Measurements from ENCODE around the gene EIF2D.

The EIF2D gene

DNA sequence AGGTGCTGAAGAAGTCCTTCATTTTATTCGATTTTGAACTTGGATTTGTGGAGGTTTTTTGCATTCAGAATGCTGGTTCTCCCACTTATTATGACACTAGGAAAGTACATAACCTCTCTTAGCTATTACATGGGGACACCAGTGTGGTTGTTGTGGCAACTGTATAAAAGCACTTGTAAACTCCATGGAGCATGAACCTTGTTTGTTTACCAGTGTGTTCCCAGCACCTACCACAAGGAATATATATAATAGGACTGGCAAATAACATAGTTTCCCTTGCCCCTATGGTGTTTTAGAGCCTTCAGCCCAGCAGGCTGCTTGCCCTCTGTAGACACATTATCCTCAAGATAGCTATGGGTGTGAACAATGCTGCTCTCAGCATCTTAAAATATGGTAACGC lies 61.8 kb downstream of the EIF2D start:
- DNase-seq (ENCODE audit: low read depth, low spot score) = no peak

DNA sequence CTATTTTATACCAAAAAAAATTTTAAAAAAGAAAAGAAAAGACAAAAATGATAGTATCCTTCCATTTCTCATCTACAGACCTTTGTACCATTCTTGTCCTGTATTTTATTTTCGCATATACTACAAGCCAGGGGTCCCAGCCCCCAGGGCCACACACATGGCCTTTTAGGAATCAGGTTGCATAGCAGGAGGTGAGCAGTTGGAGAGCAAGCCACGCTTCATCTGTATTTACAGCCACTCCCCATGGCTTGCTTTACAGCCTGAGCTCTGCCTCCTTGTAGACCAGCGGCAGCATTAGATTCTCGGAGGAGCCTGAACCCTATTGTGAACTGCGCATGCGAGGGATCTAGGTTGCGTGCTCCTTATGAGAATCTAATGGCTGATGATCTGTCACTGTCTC lies 65.2 kb downstream of the EIF2D start:
- DNase-seq (ENCODE audit: low read depth, low spot score) = no peak

DNA sequence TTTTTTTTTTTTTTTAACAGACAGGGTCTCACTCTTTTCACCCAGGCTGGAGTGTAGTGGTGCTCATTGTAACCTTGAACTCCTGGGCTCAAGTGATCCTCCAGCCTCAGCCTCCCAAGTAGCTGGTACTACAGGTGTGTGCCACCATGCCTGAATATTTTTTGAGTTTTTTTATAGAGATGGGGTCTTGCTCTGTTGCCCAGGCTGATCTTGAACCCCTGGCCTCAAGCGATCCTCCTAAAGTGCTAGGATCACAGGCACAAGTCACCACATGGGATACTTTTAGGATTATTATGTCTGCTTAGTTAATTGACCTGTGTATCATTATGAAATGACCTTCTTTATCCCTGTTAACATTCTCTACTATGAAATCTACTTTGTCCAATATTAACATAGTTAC lies 66.9 kb downstream of the EIF2D start:
- no peak for DNase-seq (ENCODE audit: low read depth, low spot score)

DNA sequence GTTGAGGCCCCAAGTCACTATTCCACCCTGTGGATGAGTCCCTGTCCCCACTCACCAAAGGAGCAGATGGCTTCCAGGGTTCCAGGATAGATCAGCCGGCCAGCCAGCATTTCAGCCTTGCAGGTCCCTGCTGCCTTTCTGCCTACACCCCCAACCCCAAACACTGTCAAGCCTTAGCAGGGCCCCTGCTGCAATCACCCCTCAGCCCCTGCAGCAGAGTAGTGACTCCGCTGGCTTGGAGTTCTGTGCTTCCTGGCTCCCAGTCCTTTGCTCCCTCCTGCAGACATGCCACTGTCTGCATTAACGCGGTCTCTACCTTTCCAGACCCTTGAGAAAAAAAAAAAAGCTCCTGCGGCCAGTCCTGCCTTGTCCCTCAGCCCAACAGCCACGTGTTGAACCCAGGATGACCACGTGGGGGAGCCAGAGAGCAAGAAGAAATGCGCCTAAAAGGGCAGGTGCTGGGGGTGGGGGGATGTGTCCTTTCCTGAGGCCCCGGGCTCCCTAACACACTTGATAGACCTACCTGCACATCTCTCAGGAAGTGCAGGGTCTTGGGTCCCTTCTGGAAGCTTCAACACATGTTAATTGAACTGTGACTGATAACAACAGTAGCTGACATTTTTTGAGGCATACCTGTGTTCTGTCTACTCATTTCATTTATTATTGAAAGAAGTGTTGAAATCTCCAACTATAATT lies 67.6 kb downstream of the EIF2D start:
- DNase-seq (ENCODE audit: low read depth, low spot score) = peak; percentile 72
